ENCODE measurements around the gene KNDC1.
"Not testable (repeated sequence)": the region's sequence is repeated elsewhere in the genome, so short reads cannot be mapped to it uniquely, and the experiment has no call there.

Gene KNDC1

GRCh38 chr10:133162178-133162909 is 2.3 kb downstream of the KNDC1 start:
- DNase-seq (ENCODE audit: low read depth in 2 of 2) = no peak

- DNase-seq (ENCODE audit: low read depth in 2 of 2) = no peak
Measured at GRCh38 chr10:133162910-133163856, 3.2 kb downstream of the KNDC1 start.

DNA sequence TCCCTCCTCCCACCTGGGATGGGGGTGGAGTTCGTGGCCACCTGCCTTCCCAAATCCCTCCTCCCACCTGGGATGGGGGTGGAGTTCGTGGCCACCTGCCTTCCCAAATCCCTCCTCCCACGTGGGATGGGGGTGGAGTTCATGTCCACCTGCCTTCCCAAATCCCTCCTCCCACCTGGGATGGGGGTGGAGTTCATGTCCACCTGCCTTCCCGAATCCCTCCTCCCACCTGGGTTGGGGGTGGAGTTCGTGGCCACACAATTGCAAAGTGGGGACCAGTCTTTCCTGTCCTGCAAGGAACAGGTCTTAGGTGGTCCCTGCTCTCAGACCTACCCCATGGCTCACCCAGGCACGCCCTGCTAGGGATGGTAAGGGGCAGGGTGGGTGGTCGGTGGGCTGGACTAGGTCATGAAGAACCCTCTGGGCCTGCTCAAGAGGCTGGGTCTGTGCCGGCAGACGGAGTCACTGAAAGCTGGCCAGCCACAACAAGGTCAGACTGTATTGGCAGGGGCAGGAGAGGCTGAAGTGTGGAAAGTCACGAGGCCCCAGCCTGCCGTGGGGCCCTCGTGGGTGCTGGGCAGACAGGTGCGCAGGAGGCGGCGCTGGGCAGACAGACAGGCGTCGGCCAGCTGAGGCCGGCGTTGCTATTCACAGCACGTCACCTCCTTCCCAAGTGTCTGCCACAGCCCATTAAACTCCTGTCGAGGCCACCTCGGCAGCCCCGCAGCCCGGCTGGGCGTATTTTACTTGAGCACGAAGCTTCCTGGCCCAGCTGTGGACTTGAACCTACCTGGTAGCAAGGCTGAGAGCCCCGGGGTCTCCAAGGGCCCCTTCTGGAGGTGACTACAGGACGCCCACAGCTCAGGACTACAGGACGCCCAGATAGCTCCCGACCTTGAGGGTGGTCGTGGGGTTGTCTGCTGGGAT is 4.1 kb downstream of the KNDC1 start:
- no peak for DNase-seq (ENCODE audit: low read depth in 2 of 2)

GRCh38 chr10:133164816-133165555 is 5.0 kb downstream of the KNDC1 start:
- no peak for DNase-seq (ENCODE audit: low read depth in 2 of 2)

- DNase-seq (ENCODE audit: low read depth in 2 of 2) = no peak
Measured at GRCh38 chr10:133165556-133166503, 5.8 kb downstream of the KNDC1 start.

GRCh38 chr10:133166504-133166827 is 6.4 kb downstream of the KNDC1 start:
- DNase-seq (ENCODE audit: low read depth in 2 of 2) = no peak

DNA sequence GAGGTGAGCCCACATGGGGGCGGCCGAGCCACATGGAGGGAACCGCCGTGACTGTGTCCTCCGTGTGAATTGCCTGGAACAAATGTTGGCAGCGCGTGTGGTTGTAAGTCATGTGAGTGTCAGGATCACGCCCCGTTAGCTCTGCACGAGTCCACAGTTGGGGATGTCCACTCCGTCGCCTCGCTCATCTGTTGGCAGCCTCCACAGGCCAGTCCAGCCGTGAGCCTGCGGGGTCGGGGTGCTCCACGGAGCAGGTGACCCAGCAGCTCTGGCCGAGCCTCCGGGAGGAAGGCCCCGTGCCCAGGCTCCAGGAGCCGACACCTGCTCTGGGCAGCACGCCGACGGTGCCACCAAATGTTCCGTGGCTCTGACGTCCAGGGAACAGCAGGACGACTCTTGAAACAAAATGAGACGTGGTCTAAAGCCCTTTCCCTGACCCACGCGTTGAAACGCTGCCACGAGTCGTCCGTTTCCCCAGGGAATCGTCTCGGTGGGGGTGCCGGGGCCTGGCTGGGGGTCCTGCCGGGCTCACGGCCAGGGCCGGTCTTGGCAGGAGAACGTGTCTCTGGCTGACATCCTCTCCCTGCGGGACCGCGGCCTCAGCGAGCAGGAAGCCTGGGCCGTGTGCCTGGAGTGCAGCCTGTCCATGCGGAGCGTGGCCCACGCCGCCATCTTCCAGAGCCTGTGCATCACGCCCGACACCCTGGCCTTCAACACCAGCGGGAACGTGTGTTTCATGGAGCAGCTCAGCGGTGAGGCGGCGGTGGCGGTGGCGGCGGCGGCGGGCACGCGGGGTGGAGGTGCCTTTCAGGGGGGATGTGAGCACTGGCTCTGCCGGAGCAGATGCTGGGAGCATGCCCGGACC is 7.0 kb downstream of the KNDC1 start:
- DNase-seq (ENCODE audit: low read depth in 2 of 2) = no peak

- no peak for DNase-seq (ENCODE audit: low read depth in 2 of 2)
Measured at GRCh38 chr10:133167693-133168616, 7.9 kb downstream of the KNDC1 start.

DNA sequence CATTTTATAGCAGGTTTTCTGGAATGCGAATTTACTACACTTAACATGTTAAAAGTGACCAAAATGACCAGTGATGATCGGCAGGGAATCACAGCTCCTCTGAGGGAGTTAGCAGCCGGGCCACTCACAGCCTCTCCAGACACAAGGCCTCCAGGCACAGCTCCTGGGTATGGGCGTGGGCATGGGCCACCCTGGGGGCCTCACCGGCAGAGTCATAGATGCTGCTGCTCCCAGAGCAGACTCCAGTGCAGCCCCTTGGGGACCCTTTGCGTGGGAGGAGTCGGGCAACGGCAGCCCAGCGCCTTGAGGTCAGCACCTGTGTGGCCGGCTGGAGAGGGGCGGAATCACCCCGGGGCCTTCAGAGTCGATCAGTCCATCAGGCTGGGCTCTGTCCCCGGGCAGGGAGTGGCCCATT is 8.6 kb downstream of the KNDC1 start:
- no peak for DNase-seq (ENCODE audit: low read depth in 2 of 2)

DNA sequence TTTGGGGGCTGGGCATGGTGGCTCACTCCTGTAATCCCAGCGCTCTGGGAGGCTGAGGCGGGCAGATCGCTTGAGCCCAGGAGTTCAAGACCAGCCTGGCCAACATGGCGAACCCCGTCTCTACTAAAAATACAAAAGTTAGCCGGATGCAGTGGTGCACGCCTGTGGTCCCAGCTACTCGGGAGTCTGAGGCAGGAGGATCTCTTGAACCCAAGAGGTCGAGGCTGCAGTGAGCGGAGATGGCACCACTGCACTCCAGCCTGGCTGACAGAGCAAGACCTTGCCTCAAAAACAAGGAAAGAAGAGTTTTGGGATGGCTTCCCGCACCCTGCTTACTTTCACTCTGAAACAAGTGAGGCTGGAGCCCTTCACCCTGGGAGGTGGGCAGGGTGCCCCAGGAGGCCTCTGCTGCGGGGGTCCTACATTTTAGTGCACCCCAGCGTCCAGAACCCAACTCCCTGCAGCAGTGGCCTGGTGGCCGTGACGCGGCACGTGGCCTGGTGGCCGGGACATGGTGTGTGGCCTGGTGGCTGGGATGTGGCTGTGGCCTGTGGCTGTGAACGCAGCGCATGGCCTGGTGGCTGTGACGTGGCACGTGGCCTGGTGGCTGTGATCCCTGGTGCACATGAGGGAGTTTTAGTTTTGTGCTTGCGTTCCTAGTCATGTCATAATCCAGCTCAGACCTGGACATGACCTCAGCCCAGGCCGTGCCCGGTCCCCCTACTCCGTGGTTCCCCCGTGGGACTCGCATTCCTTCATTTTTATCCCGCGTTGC is 9.3 kb downstream of the KNDC1 start:
- no peak for DNase-seq (ENCODE audit: low read depth in 2 of 2)

GRCh38 chr10:133170092-133170491 is 10.1 kb downstream of the KNDC1 start:
- no peak for DNase-seq (ENCODE audit: low read depth in 2 of 2)

GRCh38 chr10:133173860-133174640 is 14.0 kb downstream of the KNDC1 start:
- DNase-seq (ENCODE audit: low read depth in 2 of 2) = no peak

GRCh38 chr10:133174689-133175263 is 14.8 kb downstream of the KNDC1 start:
- DNase-seq (ENCODE audit: low read depth in 2 of 2) = no peak

DNA sequence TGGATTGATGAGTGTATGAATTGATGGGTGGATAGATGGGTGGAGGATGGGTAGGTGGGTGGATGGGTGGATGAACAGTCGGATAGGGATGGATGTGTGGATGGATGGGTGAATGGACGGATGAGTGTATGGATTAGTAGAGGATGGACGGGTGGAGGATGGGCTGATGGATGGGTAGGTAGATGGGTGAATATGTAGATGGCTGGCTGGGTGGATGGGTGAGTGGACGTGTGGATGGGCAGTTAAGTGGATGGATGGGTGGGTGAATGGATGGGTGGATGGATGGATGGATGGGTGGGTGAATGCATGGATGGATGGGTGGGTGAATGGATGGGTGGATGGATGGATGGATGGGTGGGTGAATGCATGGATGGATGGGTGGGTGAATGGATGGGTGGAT is 15.6 kb downstream of the KNDC1 start:
- not testable (repeated sequence) for DNase-seq (ENCODE audit: low read depth in 2 of 2)

DNA sequence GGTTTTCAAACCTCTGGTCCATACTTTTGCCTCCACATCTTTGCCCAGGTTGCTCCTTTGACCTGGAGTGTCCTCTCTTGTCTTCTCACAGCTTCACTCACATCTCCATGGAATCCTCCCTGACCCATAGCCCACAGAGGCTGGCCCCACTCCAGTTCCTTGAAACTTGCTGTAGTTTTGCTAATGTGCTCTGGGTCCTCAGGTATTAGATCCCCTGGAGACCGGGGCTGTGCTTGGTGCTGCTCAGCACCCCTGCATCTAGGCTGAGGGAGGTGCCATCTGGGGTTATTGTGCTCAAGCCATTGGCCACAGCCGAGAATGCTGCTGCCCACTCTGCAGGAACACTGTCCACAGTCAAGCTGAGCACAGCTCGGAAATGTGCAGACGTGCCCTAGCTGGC is 16.5 kb downstream of the KNDC1 start:
- DNase-seq (ENCODE audit: low read depth in 2 of 2) = no peak
